Adrenal gland (tissue), 5 donors: ENCODE measurements around the gene CD74.

Experiments used
- CTCF ChIP-seq, 6 experiments: fragments of 450-650 bp in 4 of 6; fragments of 200-600 bp in 2 of 6; sonication (generic) in 1 of 6; IDR thresholded peaks; 1 replicate in 5 of 6; 2 replicates in 1 of 6; pipeline versions ENCODE4 v1.5.1 to v1.8.0; 2016 to 2021; ENCODE audit warnings: antibody characterized with exemption in 6 of 6, mild to moderate bottlenecking in 2 of 6, moderate library complexity in 1 of 6
- POLR2A ChIP-seq, 2 donors: fragments of 450-650 bp; IDR thresholded peaks; one replicate each; pipeline ENCODE4 v1.6.1; 2017; ENCODE audit warnings: antibody characterized with exemption in 2 of 2, mild to moderate bottlenecking in 2 of 2, moderate library complexity in 1 of 2
- donor health status: DM: no; HTN: no; CAD: no.

GRCh38 chr5:150429410-150429873 lies 16.7 kb upstream of the CD74 start:
- TF ChIP-seq CTCF (IDR thresholded peaks at IDR 0.05) (no peak), POLR2A (IDR thresholded peaks at IDR 0.05) (no peak)
